ENCODE data around the gene RPRD2.

- TF ChIP-seq CTCF (conservative IDR thresholded peaks at IDR 0.05; ENCODE audit: low read depth, low read length) = no peak
- no peak for TF ChIP-seq EZH2 (IDR thresholded peaks at IDR 0.05; ENCODE audit: borderline replicate concordance, low read depth, low read length, poor library complexity, severe bottlenecking)
Measured at GRCh38 chr1:150322310-150322709, 41.6 kb upstream of the RPRD2 start.

Measured in A673 (cell line).